ENCODE data around the gene NOX5. TPM values are rescaled to one million over a fixed set of nuclear protein-coding genes. Genes with fewer than 3 reads are reported as not detected.

The NOX5 gene
- total RNA-seq, 1 donor from 2014 or later, result 0.74 TPM

DNA sequence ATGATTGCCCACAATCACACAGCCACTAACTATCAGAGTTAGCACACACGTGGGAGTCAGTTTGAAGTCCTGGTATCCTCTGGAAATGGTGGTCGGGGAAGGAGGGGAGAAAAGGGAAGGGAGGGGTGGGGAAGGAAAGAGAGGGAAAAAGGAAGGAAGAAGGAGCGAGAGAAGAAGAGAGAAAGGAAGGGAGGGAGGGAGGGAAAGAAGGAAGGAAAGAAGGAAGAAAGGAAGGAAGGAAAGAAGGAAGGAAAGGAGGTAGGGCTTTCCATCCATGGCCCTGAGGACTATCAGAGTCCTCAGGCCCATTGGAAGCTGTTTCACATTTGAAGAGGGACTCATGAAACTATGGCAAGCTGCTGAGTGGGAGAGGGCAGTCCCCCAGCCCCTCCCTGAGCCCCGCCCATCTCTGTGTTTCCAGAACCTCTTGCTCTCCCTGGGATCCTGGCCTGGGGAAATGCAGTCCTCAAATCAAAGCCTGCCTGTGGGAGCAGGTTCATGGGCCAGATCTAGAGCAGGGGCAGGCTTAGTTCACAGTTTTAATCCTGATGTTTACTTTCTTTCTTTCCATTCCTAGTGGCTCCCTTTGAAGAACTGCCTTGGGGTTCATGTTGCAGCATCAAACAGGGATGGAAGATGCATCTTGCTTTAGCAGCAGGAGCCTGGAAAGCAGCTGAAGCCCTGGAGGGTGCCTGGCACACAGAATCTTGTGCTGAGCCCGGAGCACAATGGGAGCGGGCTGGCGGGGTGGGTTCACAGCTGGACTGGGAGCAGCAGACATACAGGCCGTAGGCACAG lies 79.8 kb downstream of the NOX5 start:
- TF ChIP-seq POLR2AphosphoS5 (IDR thresholded peaks at IDR 0.05; ENCODE audit: insufficient read depth in 1 of 2, low read depth in 1 of 2), result no peak
- TF ChIP-seq, protein P1, sequence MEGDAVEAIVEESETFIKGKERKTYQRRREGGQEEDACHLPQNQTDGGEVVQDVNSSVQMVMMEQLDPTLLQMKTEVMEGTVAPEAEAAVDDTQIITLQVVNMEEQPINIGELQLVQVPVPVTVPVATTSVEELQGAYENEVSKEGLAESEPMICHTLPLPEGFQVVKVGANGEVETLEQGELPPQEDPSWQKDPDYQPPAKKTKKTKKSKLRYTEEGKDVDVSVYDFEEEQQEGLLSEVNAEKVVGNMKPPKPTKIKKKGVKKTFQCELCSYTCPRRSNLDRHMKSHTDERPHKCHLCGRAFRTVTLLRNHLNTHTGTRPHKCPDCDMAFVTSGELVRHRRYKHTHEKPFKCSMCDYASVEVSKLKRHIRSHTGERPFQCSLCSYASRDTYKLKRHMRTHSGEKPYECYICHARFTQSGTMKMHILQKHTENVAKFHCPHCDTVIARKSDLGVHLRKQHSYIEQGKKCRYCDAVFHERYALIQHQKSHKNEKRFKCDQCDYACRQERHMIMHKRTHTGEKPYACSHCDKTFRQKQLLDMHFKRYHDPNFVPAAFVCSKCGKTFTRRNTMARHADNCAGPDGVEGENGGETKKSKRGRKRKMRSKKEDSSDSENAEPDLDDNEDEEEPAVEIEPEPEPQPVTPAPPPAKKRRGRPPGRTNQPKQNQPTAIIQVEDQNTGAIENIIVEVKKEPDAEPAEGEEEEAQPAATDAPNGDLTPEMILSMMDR (IDR thresholded peaks at IDR 0.05), result no peak
- TF ChIP-seq POLR2A (IDR thresholded peaks at IDR 0.05), result no peak
- no peak for DNase-seq (ENCODE audit: extremely low spot score in 2 of 2)
- no peak overlapping the region for H3K27ac ChIP-seq

DNA sequence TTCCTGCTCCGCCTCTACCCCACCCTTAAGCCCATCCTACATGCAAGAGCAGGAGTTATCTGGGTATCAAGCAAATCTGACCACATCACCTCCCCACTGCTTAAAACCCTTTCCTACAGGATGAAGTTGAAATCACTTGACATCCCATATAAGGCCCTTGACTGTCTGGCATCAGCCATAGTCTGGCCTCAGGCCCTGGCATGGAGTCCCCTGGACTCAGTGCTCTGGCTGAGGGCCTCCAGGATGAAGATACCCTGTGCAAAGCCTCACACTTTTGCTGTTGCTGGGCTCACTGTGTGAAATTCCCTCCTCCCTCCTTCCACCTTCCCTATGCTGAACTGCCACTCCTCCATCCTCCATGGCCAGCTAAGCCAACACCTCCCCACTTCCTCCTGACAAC lies 80.8 kb downstream of the NOX5 start:
- TF ChIP-seq POLR2A (IDR thresholded peaks at IDR 0.05) (no peak), POLR2AphosphoS5 (IDR thresholded peaks at IDR 0.05; ENCODE audit: insufficient read depth in 1 of 2, low read depth in 1 of 2) (no peak)
- H3K27me3 ChIP-seq, result no peaks in the 10 kb centered on the region
- no peaks in the 10 kb centered on the region for H3K4me1 ChIP-seq
- no peaks in the 10 kb centered on the region for H3K36me3 ChIP-seq
- H3K27ac ChIP-seq, result no peak overlapping the region
- DNase-seq (ENCODE audit: extremely low spot score in 2 of 2), result no peak
- intact Hi-C loops (cut with DNase I), result no loop called here
- H3K4me3 ChIP-seq, result no peak overlapping the region
- H3K9me3 ChIP-seq, result no peaks in the 10 kb centered on the region

More for the DNA sequence above, 79.8 kb downstream of the NOX5 start:
- no peaks in the 10 kb centered on the region for H3K9me3 ChIP-seq
- H3K4me3 ChIP-seq, result no peak overlapping the region
- intact Hi-C loops (cut with DNase I), result no loop called here
- H3K27me3 ChIP-seq, result no peaks in the 10 kb centered on the region
- H3K4me1 ChIP-seq, result no peaks in the 10 kb centered on the region
- H3K36me3 ChIP-seq, result no peaks in the 10 kb centered on the region

DNA sequence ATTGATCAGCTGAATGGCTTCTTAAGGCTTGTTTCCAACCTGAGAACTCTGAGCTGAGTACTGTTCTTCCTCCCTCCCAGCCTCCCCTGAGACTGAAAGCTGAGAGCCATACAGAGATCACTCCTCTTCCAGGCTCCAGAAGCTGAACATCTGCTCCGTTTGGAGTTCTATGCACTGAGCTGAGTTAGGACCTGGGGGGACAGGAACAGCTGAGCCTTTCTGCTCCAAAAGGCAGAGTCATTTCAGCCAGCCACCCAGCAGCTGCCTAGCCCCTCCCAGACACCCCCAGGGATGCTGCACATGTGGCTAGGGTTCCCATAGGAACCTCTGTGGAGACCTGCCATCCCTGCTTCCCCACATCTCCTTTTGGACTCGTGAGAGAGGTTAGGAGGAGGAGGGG lies 81.7 kb downstream of the NOX5 start:
- TF ChIP-seq POLR2AphosphoS5 (IDR thresholded peaks at IDR 0.05; ENCODE audit: insufficient read depth in 1 of 2, low read depth in 1 of 2) (no peak), POLR2A (IDR thresholded peaks at IDR 0.05) (no peak)
- TF ChIP-seq, protein P1 (IDR thresholded peaks at IDR 0.05), result no peak
- Histone ChIP-seq H3K36me3 (no peaks in the 10 kb centered on the region), H3K9me3 (no peaks in the 10 kb centered on the region), H3K4me3 (no peak overlapping the region), H3K4me1 (no peaks in the 10 kb centered on the region), H3K27me3 (no peaks in the 10 kb centered on the region), H3K27ac (no peak overlapping the region)
- intact Hi-C loops (cut with DNase I), result no loop called here
- DNase-seq (ENCODE audit: extremely low spot score in 2 of 2), result no peak

DNA sequence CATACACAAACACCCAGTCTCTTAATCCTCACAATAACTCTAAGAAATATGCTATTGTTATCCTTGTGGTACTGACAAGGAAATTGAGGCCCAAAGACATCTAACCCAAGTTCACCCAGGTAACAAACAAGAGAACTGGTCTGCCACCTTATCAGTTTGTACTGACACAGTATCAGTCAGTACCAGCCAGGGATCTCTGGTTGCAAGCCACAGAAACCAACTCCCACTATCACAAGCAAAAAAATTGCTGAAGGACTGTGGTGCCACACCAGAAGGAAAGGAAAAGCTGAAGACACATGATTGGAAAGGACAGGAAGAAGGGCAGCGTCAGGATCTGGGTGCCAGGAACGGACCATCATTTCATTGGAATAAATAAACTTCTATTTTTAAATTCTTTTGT lies 82.1 kb downstream of the NOX5 start:
- Histone ChIP-seq H3K36me3 (no peaks in the 10 kb centered on the region), H3K27me3 (no peaks in the 10 kb centered on the region), H3K4me1 (no peaks in the 10 kb centered on the region), H3K9me3 (no peaks in the 10 kb centered on the region), H3K4me3 (no peak overlapping the region), H3K27ac (no peak overlapping the region)
- TF ChIP-seq, protein P1 (IDR thresholded peaks at IDR 0.05), result no peak
- no peak for TF ChIP-seq POLR2A (IDR thresholded peaks at IDR 0.05)
- no peak for TF ChIP-seq POLR2AphosphoS5 (IDR thresholded peaks at IDR 0.05; ENCODE audit: insufficient read depth in 1 of 2, low read depth in 1 of 2)
- intact Hi-C loops (cut with DNase I), result no loop called here
- DNase-seq (ENCODE audit: extremely low spot score in 2 of 2), result no peak

DNA sequence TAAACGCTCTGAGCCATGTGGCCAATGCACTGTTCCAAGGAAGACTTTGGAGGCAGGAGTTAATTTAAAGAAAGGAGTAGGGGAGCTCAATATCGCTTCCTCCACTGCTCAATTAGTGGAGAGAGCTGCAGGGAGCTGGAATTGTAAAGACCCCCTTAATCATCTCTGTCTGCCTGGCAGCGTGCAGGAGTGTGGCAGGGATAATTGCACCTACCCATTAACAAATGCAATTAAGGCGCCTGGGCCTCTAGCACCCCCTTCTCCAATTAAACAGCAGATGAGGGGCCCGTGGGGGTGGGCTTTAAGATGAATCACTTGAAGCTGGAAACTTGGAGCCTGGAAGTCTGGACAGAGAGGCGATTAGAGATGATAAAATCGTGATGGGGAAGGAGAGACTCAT lies 84.3 kb downstream of the NOX5 start:
- Histone ChIP-seq H3K9me3 (no peaks in the 10 kb centered on the region), H3K4me3 (no peak overlapping the region), H3K27me3 (no peaks in the 10 kb centered on the region), H3K36me3 (no peaks in the 10 kb centered on the region), H3K4me1 (no peaks in the 10 kb centered on the region), H3K27ac (no peak overlapping the region)
- TF ChIP-seq POLR2A (IDR thresholded peaks at IDR 0.05) (no peak), POLR2AphosphoS5 (IDR thresholded peaks at IDR 0.05; ENCODE audit: insufficient read depth in 1 of 2, low read depth in 1 of 2) (no peak)
- TF ChIP-seq, protein P1 (IDR thresholded peaks at IDR 0.05), result no peak
- intact Hi-C loops (cut with DNase I), result no loop called here
- no peak for DNase-seq (ENCODE audit: extremely low spot score in 2 of 2)

All from vagina (tissue), 2 donors.